ENCODE measurements around the gene PAPOLA.

The PAPOLA gene

DNA sequence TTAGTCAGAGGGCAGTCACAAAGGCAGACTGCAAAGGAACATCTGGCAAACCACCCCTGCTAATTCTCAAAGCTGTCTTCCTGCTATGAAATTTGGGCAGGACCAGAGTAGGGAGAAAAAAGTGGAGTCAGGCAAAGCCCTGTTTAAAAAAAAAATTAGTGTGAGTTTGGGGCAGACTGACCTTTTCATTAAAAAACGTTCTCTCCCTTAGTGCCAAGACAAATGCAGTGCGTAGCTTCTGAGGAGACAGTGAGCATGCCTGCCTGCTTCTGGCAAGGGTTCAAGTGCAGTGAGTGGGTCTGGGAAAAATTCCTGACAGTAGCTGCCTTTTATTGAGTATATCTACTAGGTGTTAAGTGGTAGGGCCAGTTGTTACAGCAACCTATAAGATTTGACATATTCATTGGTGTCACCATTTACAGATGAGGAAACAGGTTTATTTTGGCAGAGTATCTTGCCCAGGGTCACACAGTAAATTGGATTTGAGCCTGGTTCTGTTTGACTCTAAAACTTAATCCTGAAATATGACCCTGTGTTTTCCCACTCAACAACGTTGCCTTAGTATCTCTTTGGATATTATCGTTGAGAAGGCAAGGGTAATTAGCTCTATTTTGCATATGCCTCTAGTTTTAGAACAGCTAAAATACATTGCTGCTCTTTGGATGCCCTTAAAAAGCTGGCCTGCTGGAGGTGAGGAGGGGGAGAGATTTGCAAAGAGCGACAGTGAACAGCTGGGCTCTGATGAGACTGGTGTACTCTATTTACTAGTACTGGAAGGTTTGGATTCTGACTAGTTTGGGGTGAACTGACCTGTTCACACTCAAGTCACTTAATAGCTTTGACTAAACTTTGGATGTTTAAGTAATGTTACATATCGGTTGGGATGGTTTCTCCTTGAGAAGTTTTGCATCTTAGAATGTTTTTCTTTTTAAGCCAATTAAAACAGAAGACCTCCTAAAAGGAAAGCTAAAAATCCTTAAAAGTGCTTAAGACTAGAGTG lies 72.8 kb downstream of the PAPOLA start:
- H3K36me3 ChIP-seq (ENCODE audit: control insufficient read depth in 5 of 5, insufficient read depth in 5 of 5, low read length in 5 of 5) = peaks cover 0 to 8% (median 3%) of the 10 kb centered on the region in 5 donors
- H3K4me1 ChIP-seq (ENCODE audit: control insufficient read depth in 5 of 5, insufficient read depth in 5 of 5, low read length in 5 of 5) = peaks cover 0 to 18% (median 8%) of the 10 kb centered on the region in 5 donors
- no peaks in the 10 kb centered on the region for H3K9me3 ChIP-seq (ENCODE audit: control insufficient read depth in 5 of 5, low read length in 5 of 5)
- no peak overlapping the region for H3K27ac ChIP-seq (ENCODE audit: low read depth, low read length)
- H3K9ac ChIP-seq (ENCODE audit: low read length in 5 of 5) = no peak overlapping the region
- H3K27me3 ChIP-seq (ENCODE audit: control insufficient read depth in 5 of 5, insufficient read depth in 4 of 5, low read length in 5 of 5) = no peaks in the 10 kb centered on the region
- no peak overlapping the region for H3K4me3 ChIP-seq (ENCODE audit: low read depth in 1 of 5, low read length in 5 of 5)

- peaks cover 0 to 18% (median 8%) of the 10 kb centered on the region in 5 donors for H3K4me1 ChIP-seq (ENCODE audit: control insufficient read depth in 5 of 5, insufficient read depth in 5 of 5, low read length in 5 of 5)
- peaks cover 0 to 7% (median 3%) of the 10 kb centered on the region in 5 donors for H3K36me3 ChIP-seq (ENCODE audit: control insufficient read depth in 5 of 5, insufficient read depth in 5 of 5, low read length in 5 of 5)
- no peak overlapping the region for H3K4me3 ChIP-seq (ENCODE audit: low read depth in 1 of 5, low read length in 5 of 5)
- no peaks in the 10 kb centered on the region for H3K9me3 ChIP-seq (ENCODE audit: control insufficient read depth in 5 of 5, low read length in 5 of 5)
- no peaks in the 10 kb centered on the region for H3K27me3 ChIP-seq (ENCODE audit: control insufficient read depth in 5 of 5, insufficient read depth in 4 of 5, low read length in 5 of 5)
- no peak overlapping the region for H3K9ac ChIP-seq (ENCODE audit: low read length in 5 of 5)
- H3K27ac ChIP-seq (ENCODE audit: low read depth, low read length) = no peak overlapping the region
These were observed 74.2 kb downstream of the PAPOLA start for GRCh38 chr14:96576359-96576758.

- no peak overlapping the region for H3K27ac ChIP-seq (ENCODE audit: low read depth, low read length)
- H3K9me3 ChIP-seq (ENCODE audit: control insufficient read depth in 5 of 5, low read length in 5 of 5) = no peaks in the 10 kb centered on the region
- no peaks in the 10 kb centered on the region for H3K27me3 ChIP-seq (ENCODE audit: control insufficient read depth in 5 of 5, insufficient read depth in 4 of 5, low read length in 5 of 5)
- H3K36me3 ChIP-seq (ENCODE audit: control insufficient read depth in 5 of 5, insufficient read depth in 5 of 5, low read length in 5 of 5) = peaks cover 0 to 4% (median 3%) of the 10 kb centered on the region in 5 donors
- no peak overlapping the region for H3K9ac ChIP-seq (ENCODE audit: low read length in 5 of 5)
- no peak overlapping the region for H3K4me3 ChIP-seq (ENCODE audit: low read depth in 1 of 5, low read length in 5 of 5)
- peaks cover 0 to 20% (median 10%) of the 10 kb centered on the region in 5 donors for H3K4me1 ChIP-seq (ENCODE audit: control insufficient read depth in 5 of 5, insufficient read depth in 5 of 5, low read length in 5 of 5)
These were observed 74.8 kb downstream of the PAPOLA start for GRCh38 chr14:96576937-96577336.

GRCh38 chr14:96578619-96579018 lies 76.4 kb downstream of the PAPOLA start:
- Histone ChIP-seq H3K27ac (ENCODE audit: low read depth, low read length) (no peak overlapping the region), H3K4me3 (ENCODE audit: low read depth in 1 of 5, low read length in 5 of 5) (no peak overlapping the region), H3K36me3 (ENCODE audit: control insufficient read depth in 5 of 5, insufficient read depth in 5 of 5, low read length in 5 of 5) (peaks cover 0 to under 1% (median 0%) of the 10 kb centered on the region in 5 donors), H3K27me3 (ENCODE audit: control insufficient read depth in 5 of 5, insufficient read depth in 4 of 5, low read length in 5 of 5) (peaks cover 0 to 5% (median 2%) of the 10 kb centered on the region in 5 donors), H3K9me3 (ENCODE audit: control insufficient read depth in 5 of 5, low read length in 5 of 5) (no peaks in the 10 kb centered on the region), H3K4me1 (ENCODE audit: control insufficient read depth in 5 of 5, insufficient read depth in 5 of 5, low read length in 5 of 5) (peaks cover 0 to 24% (median 16%) of the 10 kb centered on the region in 5 donors), H3K9ac (ENCODE audit: low read length in 5 of 5) (no peak overlapping the region)

DNA sequence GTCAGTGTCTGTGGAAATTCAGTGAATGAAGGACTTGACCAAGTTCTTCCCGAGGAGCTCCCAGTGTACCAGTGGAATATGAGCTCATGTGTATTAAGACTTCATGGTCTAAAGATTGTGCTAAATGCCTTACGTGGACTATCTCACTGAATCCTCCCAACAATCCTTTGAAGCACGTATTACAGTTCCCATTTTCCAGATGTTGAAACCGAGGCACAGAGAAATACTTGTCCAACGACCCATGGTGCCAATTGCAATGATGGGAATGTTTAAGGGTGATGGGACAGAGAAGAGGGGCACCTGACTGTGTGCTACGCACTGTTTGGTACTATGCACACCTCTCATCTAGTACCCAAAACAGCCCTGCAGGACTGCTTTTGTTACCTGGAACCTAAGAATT lies 77.2 kb downstream of the PAPOLA start:
- Histone ChIP-seq H3K9me3 (ENCODE audit: control insufficient read depth in 5 of 5, low read length in 5 of 5) (no peaks in the 10 kb centered on the region), H3K27me3 (ENCODE audit: control insufficient read depth in 5 of 5, insufficient read depth in 4 of 5, low read length in 5 of 5) (peaks cover 0 to 12% (median 8%) of the 10 kb centered on the region in 5 donors), H3K4me3 (ENCODE audit: low read depth in 1 of 5, low read length in 5 of 5) (no peak overlapping the region), H3K4me1 (ENCODE audit: control insufficient read depth in 5 of 5, insufficient read depth in 5 of 5, low read length in 5 of 5) (peaks cover 0 to 17% (median 12%) of the 10 kb centered on the region in 5 donors), H3K36me3 (ENCODE audit: control insufficient read depth in 5 of 5, insufficient read depth in 5 of 5, low read length in 5 of 5) (no peaks in the 10 kb centered on the region), H3K27ac (ENCODE audit: low read depth, low read length) (no peak overlapping the region), H3K9ac (ENCODE audit: low read length in 5 of 5) (no peak overlapping the region)

GRCh38 chr14:96579855-96580254 lies 77.7 kb downstream of the PAPOLA start:
- Histone ChIP-seq H3K27me3 (ENCODE audit: control insufficient read depth in 5 of 5, insufficient read depth in 4 of 5, low read length in 5 of 5) (peaks cover 0 to 17% (median 8%) of the 10 kb centered on the region in 5 donors), H3K9ac (ENCODE audit: low read length in 5 of 5) (no peak overlapping the region), H3K27ac (ENCODE audit: low read depth, low read length) (no peak overlapping the region), H3K9me3 (ENCODE audit: control insufficient read depth in 5 of 5, low read length in 5 of 5) (no peaks in the 10 kb centered on the region), H3K36me3 (ENCODE audit: control insufficient read depth in 5 of 5, insufficient read depth in 5 of 5, low read length in 5 of 5) (no peaks in the 10 kb centered on the region), H3K4me1 (ENCODE audit: control insufficient read depth in 5 of 5, insufficient read depth in 5 of 5, low read length in 5 of 5) (peaks cover 0 to 12% (median 8%) of the 10 kb centered on the region in 5 donors), H3K4me3 (ENCODE audit: low read depth in 1 of 5, low read length in 5 of 5) (no peak overlapping the region)

DNA sequence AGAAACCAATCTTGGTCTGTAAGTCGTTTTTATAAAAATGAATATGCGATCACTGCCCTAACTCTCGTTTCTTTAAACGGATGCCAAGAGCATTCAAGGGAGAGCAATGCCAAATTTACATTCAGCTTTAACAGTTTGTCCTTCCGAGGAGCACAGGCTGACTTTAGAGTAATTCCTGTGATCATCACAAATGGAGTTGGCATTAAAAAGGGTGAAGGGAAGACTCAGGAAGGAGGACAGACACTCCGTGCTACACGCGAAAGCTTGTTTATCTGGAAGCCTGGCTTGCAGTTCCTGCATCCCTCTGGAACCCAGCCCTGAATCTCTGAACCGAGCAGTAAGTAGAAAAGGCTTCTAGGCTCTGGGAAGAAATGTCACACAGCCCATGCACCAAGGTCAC lies 78.4 kb downstream of the PAPOLA start:
- H3K4me3 ChIP-seq (ENCODE audit: low read depth in 1 of 5, low read length in 5 of 5) = no peak overlapping the region
- peaks cover 0 to 18% (median 8%) of the 10 kb centered on the region in 5 donors for H3K27me3 ChIP-seq (ENCODE audit: control insufficient read depth in 5 of 5, insufficient read depth in 4 of 5, low read length in 5 of 5)
- no peaks in the 10 kb centered on the region for H3K36me3 ChIP-seq (ENCODE audit: control insufficient read depth in 5 of 5, insufficient read depth in 5 of 5, low read length in 5 of 5)
- no peak overlapping the region for H3K27ac ChIP-seq (ENCODE audit: low read depth, low read length)
- H3K9me3 ChIP-seq (ENCODE audit: control insufficient read depth in 5 of 5, low read length in 5 of 5) = no peaks in the 10 kb centered on the region
- H3K9ac ChIP-seq (ENCODE audit: low read length in 5 of 5) = no peak overlapping the region
- peaks cover 0 to 8% (median 7%) of the 10 kb centered on the region in 5 donors for H3K4me1 ChIP-seq (ENCODE audit: control insufficient read depth in 5 of 5, insufficient read depth in 5 of 5, low read length in 5 of 5)

DNA sequence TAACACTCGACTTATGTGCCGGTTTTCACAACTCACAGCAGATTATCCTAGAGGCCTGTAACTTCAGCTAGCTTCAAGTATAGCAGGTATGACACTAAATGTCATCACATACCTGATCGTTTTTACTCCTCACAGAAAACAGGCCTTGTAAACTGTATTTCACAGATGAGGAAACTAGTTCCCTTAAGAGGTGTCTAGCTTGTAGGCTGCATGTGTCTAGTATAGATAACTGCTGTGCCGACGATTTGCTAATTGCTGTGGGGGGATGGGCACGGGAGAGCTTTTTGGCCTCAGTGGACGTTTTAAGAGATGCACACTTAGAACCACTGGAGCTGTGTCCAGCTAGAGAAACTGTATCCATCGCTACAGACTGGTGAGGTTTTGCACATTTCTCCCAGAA lies 78.8 kb downstream of the PAPOLA start:
- peaks cover 0 to 8% (median 7%) of the 10 kb centered on the region in 5 donors for H3K4me1 ChIP-seq (ENCODE audit: control insufficient read depth in 5 of 5, insufficient read depth in 5 of 5, low read length in 5 of 5)
- H3K36me3 ChIP-seq (ENCODE audit: control insufficient read depth in 5 of 5, insufficient read depth in 5 of 5, low read length in 5 of 5) = no peaks in the 10 kb centered on the region
- H3K9ac ChIP-seq (ENCODE audit: low read length in 5 of 5) = no peak overlapping the region
- no peak overlapping the region for H3K4me3 ChIP-seq (ENCODE audit: low read depth in 1 of 5, low read length in 5 of 5)
- no peaks in the 10 kb centered on the region for H3K9me3 ChIP-seq (ENCODE audit: control insufficient read depth in 5 of 5, low read length in 5 of 5)
- H3K27me3 ChIP-seq (ENCODE audit: control insufficient read depth in 5 of 5, insufficient read depth in 4 of 5, low read length in 5 of 5) = peaks cover 0 to 22% (median 8%) of the 10 kb centered on the region in 5 donors
- no peak overlapping the region for H3K27ac ChIP-seq (ENCODE audit: low read depth, low read length)

DNA sequence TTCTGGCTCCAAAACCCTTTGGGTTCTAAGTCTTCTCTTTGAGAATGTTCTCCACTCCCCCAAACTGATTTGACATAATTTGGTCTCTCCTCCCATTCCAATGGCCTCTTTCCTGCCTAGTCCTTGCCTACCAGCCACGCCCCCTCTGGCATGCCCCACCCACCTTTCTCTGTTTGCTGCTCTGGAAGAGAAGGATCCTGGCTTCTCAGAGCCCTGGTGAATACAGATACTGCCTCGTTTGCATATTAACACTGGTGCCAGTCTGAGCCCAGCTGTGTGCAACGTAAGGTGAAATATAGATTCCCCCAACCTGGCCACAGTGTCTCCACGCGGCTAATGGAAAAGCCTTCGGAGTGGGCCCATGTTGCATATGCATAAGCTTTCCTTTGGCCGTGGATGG lies 79.7 kb downstream of the PAPOLA start:
- Histone ChIP-seq H3K27me3 (ENCODE audit: control insufficient read depth in 5 of 5, insufficient read depth in 4 of 5, low read length in 5 of 5) (peaks cover 0 to 26% (median 9%) of the 10 kb centered on the region in 5 donors), H3K9ac (ENCODE audit: low read length in 5 of 5) (no peak overlapping the region), H3K4me1 (ENCODE audit: control insufficient read depth in 5 of 5, insufficient read depth in 5 of 5, low read length in 5 of 5) (peaks cover 0 to 8% (median 7%) of the 10 kb centered on the region in 5 donors), H3K4me3 (ENCODE audit: low read depth in 1 of 5, low read length in 5 of 5) (no peak overlapping the region), H3K27ac (ENCODE audit: low read depth, low read length) (no peak overlapping the region), H3K36me3 (ENCODE audit: control insufficient read depth in 5 of 5, insufficient read depth in 5 of 5, low read length in 5 of 5) (no peaks in the 10 kb centered on the region), H3K9me3 (ENCODE audit: control insufficient read depth in 5 of 5, low read length in 5 of 5) (no peaks in the 10 kb centered on the region)

GRCh38 chr14:96582411-96582961 lies 80.3 kb downstream of the PAPOLA start:
- Histone ChIP-seq H3K36me3 (ENCODE audit: control insufficient read depth in 5 of 5, insufficient read depth in 5 of 5, low read length in 5 of 5) (no peaks in the 10 kb centered on the region), H3K9me3 (ENCODE audit: control insufficient read depth in 5 of 5, low read length in 5 of 5) (no peaks in the 10 kb centered on the region), H3K9ac (ENCODE audit: low read length in 5 of 5) (no peak overlapping the region), H3K4me3 (ENCODE audit: low read depth in 1 of 5, low read length in 5 of 5) (no peak overlapping the region), H3K4me1 (ENCODE audit: control insufficient read depth in 5 of 5, insufficient read depth in 5 of 5, low read length in 5 of 5) (peaks cover 0 to 8% (median 7%) of the 10 kb centered on the region in 5 donors), H3K27ac (ENCODE audit: low read depth, low read length) (no peak overlapping the region), H3K27me3 (ENCODE audit: control insufficient read depth in 5 of 5, insufficient read depth in 4 of 5, low read length in 5 of 5) (peaks cover 0 to 32% (median 11%) of the 10 kb centered on the region in 5 donors)
